Measurements from ENCODE around the gene LRRC17.

DNA sequence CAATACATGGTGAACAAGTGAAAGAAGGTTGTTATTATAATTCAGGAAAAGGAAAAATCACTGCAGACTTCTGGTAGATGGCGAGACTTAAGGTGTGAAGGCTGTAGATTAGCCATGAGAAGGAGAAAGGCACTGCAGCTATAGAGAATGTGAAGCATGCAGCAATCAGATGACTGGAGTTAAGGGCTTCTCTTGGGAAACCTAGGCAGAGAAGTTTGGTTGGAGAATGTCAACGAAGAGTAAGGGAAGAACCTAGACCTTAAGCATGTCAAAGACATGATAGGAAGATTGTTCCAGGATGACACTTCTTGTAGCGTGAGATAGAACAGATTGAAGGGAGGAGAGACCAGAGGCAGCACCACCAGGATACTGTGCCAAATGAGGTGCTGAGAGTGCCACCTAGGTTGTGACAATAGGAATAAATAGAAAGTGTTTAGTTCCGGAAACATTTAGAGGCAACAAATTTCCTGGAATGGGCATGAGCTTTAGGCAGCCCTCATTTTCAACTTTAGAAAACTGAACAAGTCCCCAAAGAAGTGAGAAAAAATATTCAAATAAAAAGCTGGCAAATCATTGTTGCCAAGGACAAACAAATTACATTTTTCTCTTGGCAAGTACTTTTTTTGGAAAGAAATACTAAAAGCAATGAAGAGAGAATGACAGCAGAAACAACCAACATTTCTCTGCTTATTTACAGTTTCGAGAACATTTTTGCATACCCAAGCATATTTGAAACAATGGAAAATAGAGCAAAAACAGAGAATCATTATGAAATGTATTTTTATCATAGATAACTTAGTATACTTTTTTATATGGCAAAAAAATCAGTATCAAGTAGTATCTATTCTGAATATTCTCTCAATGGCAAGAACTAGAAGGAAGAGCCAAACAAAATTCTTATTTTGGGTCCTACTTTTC, 4.9 kb downstream of the LRRC17 start:
- TF ChIP-seq, protein P1, sequence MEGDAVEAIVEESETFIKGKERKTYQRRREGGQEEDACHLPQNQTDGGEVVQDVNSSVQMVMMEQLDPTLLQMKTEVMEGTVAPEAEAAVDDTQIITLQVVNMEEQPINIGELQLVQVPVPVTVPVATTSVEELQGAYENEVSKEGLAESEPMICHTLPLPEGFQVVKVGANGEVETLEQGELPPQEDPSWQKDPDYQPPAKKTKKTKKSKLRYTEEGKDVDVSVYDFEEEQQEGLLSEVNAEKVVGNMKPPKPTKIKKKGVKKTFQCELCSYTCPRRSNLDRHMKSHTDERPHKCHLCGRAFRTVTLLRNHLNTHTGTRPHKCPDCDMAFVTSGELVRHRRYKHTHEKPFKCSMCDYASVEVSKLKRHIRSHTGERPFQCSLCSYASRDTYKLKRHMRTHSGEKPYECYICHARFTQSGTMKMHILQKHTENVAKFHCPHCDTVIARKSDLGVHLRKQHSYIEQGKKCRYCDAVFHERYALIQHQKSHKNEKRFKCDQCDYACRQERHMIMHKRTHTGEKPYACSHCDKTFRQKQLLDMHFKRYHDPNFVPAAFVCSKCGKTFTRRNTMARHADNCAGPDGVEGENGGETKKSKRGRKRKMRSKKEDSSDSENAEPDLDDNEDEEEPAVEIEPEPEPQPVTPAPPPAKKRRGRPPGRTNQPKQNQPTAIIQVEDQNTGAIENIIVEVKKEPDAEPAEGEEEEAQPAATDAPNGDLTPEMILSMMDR (IDR thresholded peaks at IDR 0.05 in 2 of 3, conservative IDR thresholded peaks at IDR 0.05 in 1 of 3; ENCODE audit: borderline replicate concordance in 1 of 3, insufficient read depth in 1 of 3, low read depth in 2 of 3, low read length in 2 of 3) = peak in 2 of 3 experiments; percentile 16 to 27; a peak in 1 of 6 replicates
- TF ChIP-seq TCF7L2 (IDR thresholded peaks at IDR 0.05; ENCODE audit: borderline replicate concordance, extremely low read depth, insufficient read depth, insufficient read length) (no peak), ZBTB33 (IDR thresholded peaks at IDR 0.05; ENCODE audit: extremely low read depth, insufficient replicate concordance, low read length) (no peak), POLR2AphosphoS5 (IDR thresholded peaks at IDR 0.05; ENCODE audit: low read depth, low read length) (no peak), SP1 (IDR thresholded peaks at IDR 0.05; ENCODE audit: low read depth) (no peak), ZNF274 (IDR thresholded peaks at IDR 0.05; ENCODE audit: low read depth, low read length) (no peak), EZH2 (IDR thresholded peaks at IDR 0.05) (no peak), POLR2A (IDR thresholded peaks at IDR 0.05; ENCODE audit: borderline replicate concordance, extremely low read depth, insufficient read depth, insufficient read length) (no peak)

All from HCT116 (cell line).